HEK293 (cell line): Measurements from ENCODE around the gene CRIP2.

Source experiments
- CTCF ChIA-PET: fragments of 350-600 bp; formaldehyde crosslinking; extraction: SDS; loops from one replicate; lab custom pipeline; 2021; ENCODE audit warnings: antibody characterized with exemption; lab: Yijun Ruan, JAX
- POLR2A ChIA-PET: fragments of 300-600 bp; formaldehyde crosslinking; extraction: SDS; loops from one replicate; lab custom pipeline; 2020; ENCODE audit warnings: antibody characterized with exemption, inconsistent platforms; lab: Yijun Ruan, JAX
- H3K27ac ChIP-seq: fragments of 200-500 bp; sonication (Bioruptor generic); 2 replicates; pipeline ENCODE4 v1.5.1; 2014; ENCODE audit warnings: low read depth, low read length, control low read depth, inconsistent platforms; ENCODE audit errors: extremely low read depth
- H3K36me3 ChIP-seq, 2 experiments: fragments of 200-500 bp in 1 of 2; sonication (Bioruptor generic) in 1 of 2; 1 replicate in 1 of 2; 2 replicates in 1 of 2; pipeline ENCODE4 v1.5.1; 2014 to 2017; ENCODE audit warnings: inconsistent platforms in 2 of 2, low read length in 2 of 2; ENCODE audit not compliant: control insufficient read depth in 2 of 2, insufficient read depth in 1 of 2
- H3K4me1 ChIP-seq: fragments of 200-500 bp; sonication (Bioruptor generic); 2 replicates; pipeline ENCODE4 v1.5.1; 2014; ENCODE audit warnings: mild to moderate bottlenecking, low read length, inconsistent platforms; ENCODE audit not compliant: control insufficient read depth, insufficient read depth
- H3K4me3 ChIP-seq: 2 replicates; pipeline ENCODE4 v1.5.1; 2011; ENCODE audit warnings: low read depth, mild to moderate bottlenecking, control low read depth, low read length, moderate library complexity
- H3K9me3 ChIP-seq: fragments of 200-500 bp; sonication (Bioruptor generic); 2 replicates; pipeline ENCODE4 v1.5.1; 2014; ENCODE audit warnings: low read depth, low read length, inconsistent platforms; ENCODE audit not compliant: control insufficient read depth, insufficient read depth
- HOXA7 ChIP-seq: sonication (generic); formaldehyde crosslinking; IDR thresholded peaks from 2 replicates; pipeline ENCODE4 v1.8.1; 2022; ENCODE audit warnings: missing genetic modification reagents, borderline replicate concordance
- PATZ1 ChIP-seq: fragments of 450-650 bp; formaldehyde crosslinking; IDR thresholded peaks from 2 replicates; pipeline ENCODE4 v1.5.1; 2016; ENCODE audit warnings: missing biosample characterization, missing genetic modification characterization
- PRDM4 ChIP-seq: fragments of 450-650 bp; formaldehyde crosslinking; IDR thresholded peaks from 2 replicates; pipeline ENCODE4 v1.5.1; 2017; ENCODE audit warnings: missing biosample characterization, missing genetic modification characterization
- REST ChIP-seq: fragments of 450-650 bp; formaldehyde crosslinking; IDR thresholded peaks from 2 replicates; pipeline ENCODE4 v1.5.1; 2016; ENCODE audit warnings: missing biosample characterization, missing genetic modification characterization
- YY2 ChIP-seq: fragments of 450-650 bp; formaldehyde crosslinking; IDR thresholded peaks from 2 replicates; pipeline ENCODE4 v1.5.1; 2016; ENCODE audit warnings: missing biosample characterization, missing genetic modification characterization
- ZBTB10 ChIP-seq: fragments of 450-650 bp; formaldehyde crosslinking; IDR thresholded peaks from 2 replicates; pipeline ENCODE4 v1.5.1; 2016; ENCODE audit warnings: missing biosample characterization, missing genetic modification characterization
- ZBTB8A ChIP-seq: fragments of 450-650 bp; formaldehyde crosslinking; IDR thresholded peaks from 2 replicates; pipeline ENCODE4 v1.5.1; 2016; ENCODE audit warnings: missing biosample characterization, missing genetic modification characterization
- ZNF292 ChIP-seq: fragments of 450-650 bp; formaldehyde crosslinking; IDR thresholded peaks from 2 replicates; pipeline ENCODE4 v1.5.1; 2016; ENCODE audit warnings: low read depth, missing biosample characterization, missing genetic modification characterization, borderline replicate concordance
- ZNF514 ChIP-seq: fragments of 450-650 bp; formaldehyde crosslinking; IDR thresholded peaks from 2 replicates; pipeline ENCODE4 v1.5.1; 2016; ENCODE audit warnings: missing biosample characterization, missing genetic modification characterization
- ZNF600 ChIP-seq: fragments of 450-650 bp; formaldehyde crosslinking; IDR thresholded peaks from 2 replicates; pipeline ENCODE4 v1.5.1; 2016; ENCODE audit warnings: missing biosample characterization, missing genetic modification characterization
- ZNF645 ChIP-seq: fragments of 450-650 bp; formaldehyde crosslinking; IDR thresholded peaks from 2 replicates; pipeline ENCODE4; 2016; ENCODE audit warnings: missing biosample characterization, missing genetic modification characterization
- ZSCAN4 ChIP-seq: fragments of 450-650 bp; formaldehyde crosslinking; IDR thresholded peaks from 2 replicates; pipeline ENCODE4 v1.5.1; 2017; ENCODE audit warnings: missing biosample characterization, missing genetic modification characterization

CRIP2 gene

GRCh38 chr14:105450123-105450505, 24.5 kb upstream of the CRIP2 start (continued):
- TF ChIP-seq ZNF645 (tag by site-specific recombination) (no peak), PATZ1 (no peak), ZBTB10 (tag by site-specific recombination) (no peak), YY2 (tag by site-specific recombination) (no peak)
- TF ChIP-seq, all 188 proteins: peak for 0

GRCh38 chr14:105450864-105451720, 23.5 kb upstream of the CRIP2 start:
- POLR2A ChIA-PET: no interaction called here
- Histone ChIP-seq H3K9me3 (no peaks in the 10 kb centered on the region), H3K4me3 (no peak overlapping the region), H3K27ac (no peak overlapping the region)
- TF ChIP-seq ZBTB8A (tag by site-specific recombination) (peak; percentile 35), ZNF514 (no peak), ZNF600 (tag by site-specific recombination) (peak; percentile 87)
- TF ChIP-seq, all 188 proteins: peak for 2
- Histone ChIP-seq H3K4me1 (no peaks in the 10 kb centered on the region), H3K36me3 (peaks cover 13 to 76% of the 10 kb centered on the region in 2 experiments; a peak in 2 of 3 replicates)
- CTCF ChIA-PET: no interaction called here

- Histone ChIP-seq H3K36me3 (peaks cover 13 to 82% of the 10 kb centered on the region in 2 experiments; a peak in 2 of 3 replicates), H3K4me3 (no peak overlapping the region), H3K27ac (no peak overlapping the region), H3K9me3 (no peaks in the 10 kb centered on the region), H3K4me1 (no peaks in the 10 kb centered on the region)
- no peak for TF ChIP-seq ZSCAN4 (tag by site-specific recombination)
- TF ChIP-seq ZNF292 (tag by site-specific recombination): no peak
- TF ChIP-seq ZNF600 (tag by site-specific recombination): no peak
- TF ChIP-seq REST (tag by site-specific recombination): 0 out of 2 replicates have a peak, but pooled peaks have one; percentile 33
- no peak for TF ChIP-seq HOXA7
- TF ChIP-seq PRDM4 (tag by site-specific recombination): no peak
- TF ChIP-seq, all 188 proteins: peak for 1
- ChIA-PET POLR2A (no interaction called here), CTCF (interaction anchor here (1.1 kb wide), 1 partner anchor 28 kb away, joined by 6 read pairs; no protein-coding TSS in a partner anchor)
These were observed 21.7 kb upstream of the CRIP2 start for GRCh38 chr14:105452963-105453362.
